ENCODE measurements around the gene GTPBP2.
"Not testable (repeated sequence)": the region's sequence is repeated elsewhere in the genome, so short reads cannot be mapped to it uniquely, and the experiment has no call there.

The GTPBP2 gene

GRCh38 chr6:43622541-43622940 lies 6.5 kb downstream of the GTPBP2 start:
- DNase-seq: no peak

- no peak for DNase-seq
Measured at GRCh38 chr6:43621836-43622180, 7.3 kb downstream of the GTPBP2 start.

- no peak for DNase-seq
Measured at GRCh38 chr6:43621078-43621835, 7.8 kb downstream of the GTPBP2 start.

GRCh38 chr6:43616725-43617472 lies 12.2 kb downstream of the GTPBP2 start:
- DNase-seq: no peak

- DNase-seq: no peak
Measured at GRCh38 chr6:43614396-43614730, 14.7 kb downstream of the GTPBP2 start.

GRCh38 chr6:43613721-43614395 lies 15.2 kb downstream of the GTPBP2 start:
- no peak for DNase-seq

GRCh38 chr6:43610431-43610830 lies 18.6 kb downstream of the GTPBP2 start:
- DNase-seq: no peak

- DNase-seq: no peak
Measured at GRCh38 chr6:43609402-43609801, 19.7 kb downstream of the GTPBP2 start.

GRCh38 chr6:43608807-43609206 lies 20.3 kb downstream of the GTPBP2 start:
- no peak for DNase-seq

GRCh38 chr6:43608310-43608763 lies 20.7 kb downstream of the GTPBP2 start:
- DNase-seq: peak; percentile 55 to 64

GRCh38 chr6:43606019-43606418 lies 23.0 kb downstream of the GTPBP2 start:
- no peak for DNase-seq

GRCh38 chr6:43604174-43604573 lies 24.9 kb downstream of the GTPBP2 start:
- DNase-seq: no peak

- no peak for DNase-seq
Measured at GRCh38 chr6:43600595-43600994, 28.5 kb downstream of the GTPBP2 start.

- DNase-seq: no peak
Measured at GRCh38 chr6:43593938-43594337, 35.1 kb downstream of the GTPBP2 start.

GRCh38 chr6:43589564-43589963 lies 39.5 kb downstream of the GTPBP2 start:
- not testable (repeated sequence) for DNase-seq

- no peak for DNase-seq
Measured at GRCh38 chr6:43588194-43588593, 40.9 kb downstream of the GTPBP2 start.

GRCh38 chr6:43584892-43585570 lies 44.0 kb downstream of the GTPBP2 start:
- DNase-seq: no peak

GRCh38 chr6:43582911-43583310 lies 46.2 kb downstream of the GTPBP2 start:
- no peak for DNase-seq

GRCh38 chr6:43579171-43579570 lies 49.9 kb downstream of the GTPBP2 start:
- DNase-seq: no peak

- DNase-seq: no peak
Measured at GRCh38 chr6:43578748-43579147, 50.3 kb downstream of the GTPBP2 start.

GRCh38 chr6:43575772-43576551 lies 53.1 kb downstream of the GTPBP2 start, which contains the start of the genes POLH and XPO5:
TSS of gene POLH (plus strand) at chr6:43576185. CDS start at chr6:43582320, 6,135 bp downstream.
TSS of gene XPO5 (minus strand) at chr6:43576038. CDS start at chr6:43575864, 174 bp downstream.
- DNase-seq: peak; percentile 88 to 90

- peak in 1 of 2 donors; percentile 35 for DNase-seq
Measured at GRCh38 chr6:43575105-43575771, 53.8 kb downstream of the GTPBP2 start.
